HG03039 (cell line): ENCODE data around the gene LOC101059915.

Experiments used
- ATAC-seq: cut with Tn5 transposase; IDR thresholded peaks from one replicate; pipeline ENCODE4 v1.9.1; 2021; ENCODE audit warnings: mild to moderate bottlenecking, moderate library complexity; ENCODE audit not compliant: unreplicated experiment

LOC101059915 gene

GRCh38 chrX:71667328-71668247 is at the start of gene LOC101059915:
TSS of gene LOC101059915 (plus strand) at chrX:71667546.
- ATAC-seq: no peak

GRCh38 chrX:71617742-71618141 is 49.6 kb upstream of the LOC101059915 start:
- ATAC-seq: no peak

- peak; percentile 54 for ATAC-seq
These were observed 49.0 kb upstream of the LOC101059915 start, which contains the start of gene CXCR3 for GRCh38 chrX:71618303-71618721. TSS of gene CXCR3 (minus strand) at chrX:71618511. CDS start at chrX:71618449, 62 bp downstream.

GRCh38 chrX:71618787-71619186 is 48.6 kb upstream of the LOC101059915 start:
- no peak for ATAC-seq

- ATAC-seq: no peak
These were observed 48.2 kb upstream of the LOC101059915 start for GRCh38 chrX:71619193-71619592.

- no peak for ATAC-seq
These were observed 47.4 kb upstream of the LOC101059915 start for GRCh38 chrX:71619986-71620385.

GRCh38 chrX:71621603-71622002 is 45.7 kb upstream of the LOC101059915 start:
- ATAC-seq: no peak

- no peak for ATAC-seq
These were observed 45.2 kb upstream of the LOC101059915 start for GRCh38 chrX:71622032-71622575.

GRCh38 chrX:71622576-71623450 is 44.5 kb upstream of the LOC101059915 start:
- ATAC-seq: no peak

- ATAC-seq: no peak
These were observed 43.6 kb upstream of the LOC101059915 start for GRCh38 chrX:71623714-71624113.

GRCh38 chrX:71625471-71625870 is 41.9 kb upstream of the LOC101059915 start:
- ATAC-seq: no peak

GRCh38 chrX:71626576-71626975 is 40.8 kb upstream of the LOC101059915 start:
- no peak for ATAC-seq

GRCh38 chrX:71627588-71628404 is 39.5 kb upstream of the LOC101059915 start:
- no peak for ATAC-seq

GRCh38 chrX:71629467-71629866 is 37.9 kb upstream of the LOC101059915 start:
- no peak for ATAC-seq

- no peak for ATAC-seq
These were observed 34.3 kb upstream of the LOC101059915 start for GRCh38 chrX:71632923-71633657.

GRCh38 chrX:71634366-71634765 is 33.0 kb upstream of the LOC101059915 start:
- ATAC-seq: no peak

GRCh38 chrX:71636438-71637252 is 30.7 kb upstream of the LOC101059915 start:
- no peak for ATAC-seq

GRCh38 chrX:71637253-71637618 is 30.1 kb upstream of the LOC101059915 start:
- no peak for ATAC-seq

GRCh38 chrX:71637848-71638247 is 29.5 kb upstream of the LOC101059915 start:
- ATAC-seq: peak; percentile 47
